Fibroblast of lung (primary cell): ENCODE measurements around the gene NDST1.

Source experiments
- EZH2 ChIP-seq: IDR thresholded peaks from 2 replicates; pipeline ENCODE4 v1.5.1; 2012; ENCODE audit warnings: low read length, control low read depth, mild to moderate bottlenecking; ENCODE audit errors: missing control alignments
- TF ChIP-seq, protein P1 (sequence below), 2 donors: IDR thresholded peaks in 1 of 2; conservative IDR thresholded peaks in 1 of 2; 1 replicate in 1 of 2; 2 replicates in 1 of 2; pipeline ENCODE4 v1.5.1; 2011 to 2012; ENCODE audit warnings: low read length in 2 of 2, control low read depth in 1 of 2, inconsistent platforms in 1 of 2, low read depth in 1 of 2, mild to moderate bottlenecking in 1 of 2

DNA sequence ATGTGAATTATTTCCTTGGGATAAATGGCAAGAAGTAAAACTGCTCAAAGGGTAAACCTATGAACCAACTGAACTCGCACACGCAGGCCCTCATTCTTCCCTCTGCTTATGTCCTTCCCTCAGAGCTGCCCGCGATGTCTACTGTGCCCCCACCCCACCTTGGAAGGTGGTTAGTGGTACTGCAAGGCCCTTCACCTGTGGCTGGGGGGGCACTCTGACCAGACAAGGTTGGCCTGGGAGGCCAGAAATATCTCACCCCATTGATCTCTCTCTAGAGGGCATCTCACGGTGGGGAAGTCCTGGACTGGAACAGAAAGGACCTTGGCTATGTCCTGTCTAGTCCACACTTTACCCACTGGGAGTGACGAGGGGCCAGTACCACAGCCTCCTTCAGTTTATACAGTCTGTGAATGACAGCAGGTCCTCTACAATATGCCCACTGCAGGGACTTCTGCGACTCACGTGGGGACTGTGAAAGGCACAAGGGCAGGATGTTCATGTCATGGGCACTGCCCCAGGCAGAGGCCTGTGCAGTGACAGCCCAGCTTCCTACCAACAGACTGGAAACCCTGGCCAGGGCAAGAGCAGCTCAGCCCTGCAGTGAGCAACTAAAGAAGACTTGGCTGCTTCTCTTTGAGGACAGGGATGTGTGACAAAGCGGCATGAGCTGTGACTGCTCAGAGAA is 75.8 kb downstream of the NDST1 start:
- TF ChIP-seq, protein P1, sequence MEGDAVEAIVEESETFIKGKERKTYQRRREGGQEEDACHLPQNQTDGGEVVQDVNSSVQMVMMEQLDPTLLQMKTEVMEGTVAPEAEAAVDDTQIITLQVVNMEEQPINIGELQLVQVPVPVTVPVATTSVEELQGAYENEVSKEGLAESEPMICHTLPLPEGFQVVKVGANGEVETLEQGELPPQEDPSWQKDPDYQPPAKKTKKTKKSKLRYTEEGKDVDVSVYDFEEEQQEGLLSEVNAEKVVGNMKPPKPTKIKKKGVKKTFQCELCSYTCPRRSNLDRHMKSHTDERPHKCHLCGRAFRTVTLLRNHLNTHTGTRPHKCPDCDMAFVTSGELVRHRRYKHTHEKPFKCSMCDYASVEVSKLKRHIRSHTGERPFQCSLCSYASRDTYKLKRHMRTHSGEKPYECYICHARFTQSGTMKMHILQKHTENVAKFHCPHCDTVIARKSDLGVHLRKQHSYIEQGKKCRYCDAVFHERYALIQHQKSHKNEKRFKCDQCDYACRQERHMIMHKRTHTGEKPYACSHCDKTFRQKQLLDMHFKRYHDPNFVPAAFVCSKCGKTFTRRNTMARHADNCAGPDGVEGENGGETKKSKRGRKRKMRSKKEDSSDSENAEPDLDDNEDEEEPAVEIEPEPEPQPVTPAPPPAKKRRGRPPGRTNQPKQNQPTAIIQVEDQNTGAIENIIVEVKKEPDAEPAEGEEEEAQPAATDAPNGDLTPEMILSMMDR (conservative IDR thresholded peaks at IDR 0.05 in 1 of 2, IDR thresholded peaks at IDR 0.05 in 1 of 2; ENCODE audit: low read depth in 1 of 2, low read length in 2 of 2): no peak
- no peak for TF ChIP-seq EZH2
